ENCODE data around the gene GSTT4. TPM values are rescaled to one million over a fixed set of nuclear protein-coding genes. Genes with fewer than 3 reads are reported as not detected.

The GSTT4 gene
- total and polyA plus RNA-seq, 2 of the 13 experiments (the other 11 are each of a cell fraction or from before 2014, with no cell fraction given) = 0.59 to 0.62 TPM

DNA sequence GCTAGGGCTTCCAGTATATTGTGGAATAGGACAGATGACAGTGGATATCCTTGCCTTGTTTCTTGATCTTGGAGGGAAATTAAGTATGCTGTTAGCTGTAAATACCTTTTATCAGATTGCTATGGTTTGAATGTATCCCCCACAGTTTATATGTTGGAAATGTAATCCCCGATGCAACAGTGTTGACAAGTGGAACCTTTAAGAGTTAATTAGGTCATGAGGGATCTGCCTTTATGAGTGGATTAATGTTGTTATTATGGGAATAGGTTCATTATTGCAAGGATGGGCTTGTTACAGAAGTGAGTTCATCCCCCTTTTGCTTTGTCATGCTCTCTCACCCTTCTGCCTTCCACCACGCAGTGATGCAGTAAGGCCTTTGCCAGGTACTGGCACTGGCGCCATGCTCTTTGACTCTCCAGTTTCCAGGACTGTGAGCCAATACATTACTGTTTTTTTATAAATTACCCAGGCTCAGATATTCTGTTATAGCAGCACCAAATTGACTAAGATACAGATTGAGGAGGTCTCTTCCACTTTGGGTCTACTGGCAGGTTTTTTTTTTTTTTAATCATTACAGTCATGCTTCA lies 22.2 kb upstream of the GSTT4 start:
- Histone ChIP-seq H3K4me2 (ENCODE audit: low read depth, low read length) (no peak overlapping the region), H3K4me3 (replicated peaks in 1 of 3; ENCODE audit: insufficient read depth in 1 of 3, low read depth in 2 of 3, low read length in 3 of 3) (no peak overlapping the region), H3K4me1 (ENCODE audit: insufficient read depth, low read length) (peaks cover 34% of the 10 kb centered on the region), H3K9ac (ENCODE audit: insufficient read depth, low read depth, low read length) (no peak overlapping the region), H3K9me3 (ENCODE audit: low read length) (no peaks in the 10 kb centered on the region), H3K27ac (ENCODE audit: extremely low read length, insufficient read depth, low read length) (no peak overlapping the region), H3K27me3 (ENCODE audit: control insufficient read depth in 1 of 2, insufficient read depth in 2 of 2, low read length in 2 of 2) (no peaks in the 10 kb centered on the region), H3K36me3 (replicated peaks in 1 of 2; ENCODE audit: control insufficient read depth in 1 of 2, insufficient read depth in 2 of 2, low read length in 2 of 2) (peaks cover 1 to 11% of the 10 kb centered on the region in 2 experiments), H3K79me2 (ENCODE audit: insufficient read depth, low read length) (peaks cover 98% of the 10 kb centered on the region), H2AFZ (ENCODE audit: low read length) (no peak overlapping the region), H4K20me1 (ENCODE audit: insufficient read depth, low read length) (no peaks in the 10 kb centered on the region)
- FAIRE-seq = no peak
- intact Hi-C loops (cut with micrococcal nuclease; ENCODE audit: unreplicated experiment) (no loop called here), in situ Hi-C loops (cut with HindIII; ENCODE audit: extremely low pct_ligation_motif_present, low pct_unique_long_range_greater_than_20kb) (no loop called here)
- no peak for DNase-seq (ENCODE audit: low spot score)
- WGBS (ENCODE audit: low lambda C conversion rate) = 100% methylated on average over 3 of the region's 3 CpGs
- no peak for ATAC-seq
- ChIA-PET CTCF (ENCODE audit: low intra/inter-chr PET ratio, low total read pairs) (no interaction called here), POLR2A (no interaction called here)
- no TSS peak for BruUV-seq (replicated peaks)
- TF ChIP-seq NFYB (CRISPR knock-in tag; IDR thresholded peaks at IDR 0.05) = no peak
- TF ChIP-seq, protein P1, sequence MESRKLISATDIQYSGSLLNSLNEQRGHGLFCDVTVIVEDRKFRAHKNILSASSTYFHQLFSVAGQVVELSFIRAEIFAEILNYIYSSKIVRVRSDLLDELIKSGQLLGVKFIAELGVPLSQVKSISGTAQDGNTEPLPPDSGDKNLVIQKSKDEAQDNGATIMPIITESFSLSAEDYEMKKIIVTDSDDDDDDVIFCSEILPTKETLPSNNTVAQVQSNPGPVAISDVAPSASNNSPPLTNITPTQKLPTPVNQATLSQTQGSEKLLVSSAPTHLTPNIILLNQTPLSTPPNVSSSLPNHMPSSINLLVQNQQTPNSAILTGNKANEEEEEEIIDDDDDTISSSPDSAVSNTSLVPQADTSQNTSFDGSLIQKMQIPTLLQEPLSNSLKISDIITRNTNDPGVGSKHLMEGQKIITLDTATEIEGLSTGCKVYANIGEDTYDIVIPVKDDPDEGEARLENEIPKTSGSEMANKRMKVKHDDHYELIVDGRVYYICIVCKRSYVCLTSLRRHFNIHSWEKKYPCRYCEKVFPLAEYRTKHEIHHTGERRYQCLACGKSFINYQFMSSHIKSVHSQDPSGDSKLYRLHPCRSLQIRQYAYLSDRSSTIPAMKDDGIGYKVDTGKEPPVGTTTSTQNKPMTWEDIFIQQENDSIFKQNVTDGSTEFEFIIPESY (CRISPR knock-in tag; IDR thresholded peaks at IDR 0.05) = peak; percentile 66; the same call in 1 of the 2 replicates

DNA sequence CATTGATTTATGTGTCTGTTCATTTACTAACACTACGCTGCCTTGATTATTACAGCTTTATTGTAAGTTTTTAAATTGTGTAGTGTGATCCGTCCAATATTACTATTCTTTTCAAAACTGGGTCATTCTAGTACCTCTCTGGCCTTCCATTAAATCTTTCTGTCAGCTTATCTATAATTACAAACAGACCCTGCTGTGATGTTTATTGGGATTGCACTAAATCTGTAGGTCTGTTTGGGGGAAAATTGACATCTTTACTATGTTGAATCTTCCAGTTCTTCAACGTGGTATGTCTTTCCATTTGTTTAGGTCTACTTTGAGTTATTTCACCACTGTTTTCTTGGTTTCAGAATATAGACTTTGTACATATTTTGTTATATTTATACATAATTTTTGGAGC lies 21.5 kb upstream of the GSTT4 start:
- TF ChIP-seq MIXL1 (CRISPR knock-in tag; IDR thresholded peaks at IDR 0.05) (no peak), GABPB1 (CRISPR knock-in tag; IDR thresholded peaks at IDR 0.05) (no peak), ZNF446 (CRISPR knock-in tag; IDR thresholded peaks at IDR 0.05) (no peak), ZNF768 (CRISPR knock-in tag; IDR thresholded peaks at IDR 0.05) (no peak), ZNF761 (CRISPR knock-in tag; conservative IDR thresholded peaks at IDR 0.05) (no peak), BCL6 (CRISPR knock-in tag; IDR thresholded peaks at IDR 0.05) (no peak), SRSF4 (IDR thresholded peaks at IDR 0.05; ENCODE audit: low read depth, low read length, poor library complexity, severe bottlenecking) (no peak), KDM5A (IDR thresholded peaks at IDR 0.05; ENCODE audit: borderline replicate concordance, low read length) (no peak), POLR2G (IDR thresholded peaks at IDR 0.05; ENCODE audit: low read depth, low read length) (no peak)
- no peak overlapping the region for H3K27ac ChIP-seq (ENCODE audit: extremely low read length, insufficient read depth, low read length)
- in situ Hi-C loops (cut with HindIII; ENCODE audit: extremely low pct_ligation_motif_present, low pct_unique_long_range_greater_than_20kb) (no loop called here), intact Hi-C loops (cut with micrococcal nuclease; ENCODE audit: unreplicated experiment) (no loop called here)
- no peak for ATAC-seq
- no peak overlapping the region for H2AFZ ChIP-seq (ENCODE audit: low read length)
- H3K9ac ChIP-seq (ENCODE audit: insufficient read depth, low read depth, low read length) = no peak overlapping the region
- 95% methylated on average over 3 of the region's 3 CpGs for WGBS (ENCODE audit: low lambda C conversion rate)
- CTCF ChIA-PET (ENCODE audit: low intra/inter-chr PET ratio, low total read pairs) = no interaction called here
- H3K79me2 ChIP-seq (ENCODE audit: insufficient read depth, low read length) = peaks cover 98% of the 10 kb centered on the region
- POLR2A ChIA-PET = interaction anchor here (1.9 kb wide), 1 partner anchor 17 kb away, joined by 17 read pairs; no protein-coding TSS in a partner anchor
- H3K27me3 ChIP-seq (ENCODE audit: control insufficient read depth in 1 of 2, insufficient read depth in 2 of 2, low read length in 2 of 2) = no peaks in the 10 kb centered on the region
- no peak for DNase-seq (ENCODE audit: low spot score)
- H3K4me3 ChIP-seq (replicated peaks in 1 of 3; ENCODE audit: insufficient read depth in 1 of 3, low read depth in 2 of 3, low read length in 3 of 3) = no peak overlapping the region
- no peak overlapping the region for H3K4me2 ChIP-seq (ENCODE audit: low read depth, low read length)
- H3K36me3 ChIP-seq (replicated peaks in 1 of 2; ENCODE audit: control insufficient read depth in 1 of 2, insufficient read depth in 2 of 2, low read length in 2 of 2) = peaks cover 1 to 11% of the 10 kb centered on the region in 2 experiments
- peaks cover 34% of the 10 kb centered on the region for H3K4me1 ChIP-seq (ENCODE audit: insufficient read depth, low read length)
- H4K20me1 ChIP-seq (ENCODE audit: insufficient read depth, low read length) = no peaks in the 10 kb centered on the region
- no TSS peak for BruUV-seq (replicated peaks)
- FAIRE-seq = no peak
- no peaks in the 10 kb centered on the region for H3K9me3 ChIP-seq (ENCODE audit: low read length)

Data from HepG2 (cell line).